IMR-90 (cell line): ENCODE results near the gene TCF7L2. TPM values are rescaled to one million over a fixed set of nuclear protein-coding genes. Genes with fewer than 3 reads are reported as not detected.

Experiments
- ATAC-seq: fragments of 200-7000 bp; cut with Tn5 transposase; 2 replicates; pipeline ENCODE4 v1.9.1; 2020; ENCODE audit warnings: low read depth, mild to moderate bottlenecking, moderate library complexity
- BruUV-seq: library from RNA; stranded (reverse); fragments of 400-500 nt; replicated peaks from 2 replicates; lab custom pipeline; 2021; lab: Mats Ljungman, UMichigan
- CTCF ChIA-PET: fragments of 300-600 bp; formaldehyde crosslinking; extraction: SDS; loops from one replicate; lab custom pipeline; 2021; ENCODE audit warnings: antibody characterized with exemption; lab: Yijun Ruan, JAX
- POLR2A ChIA-PET: fragments of 300-600 bp; sonication (Branson Sonifier 250); formaldehyde crosslinking; loops from one replicate; lab custom pipeline; 2022; ENCODE audit warnings: antibody characterized with exemption; ENCODE audit not compliant: unreplicated experiment; lab: Charles Lee
- DNase-seq: peaks from one replicate; pipeline ENCODE4 v3.0.0; 2013
- H2AFZ ChIP-seq: replicated peaks from 2 replicates; pipeline ENCODE3; 2013; ENCODE audit warnings: low read length, mild to moderate bottlenecking; ENCODE audit not compliant: poor library complexity
- H2AK5ac ChIP-seq: 2 replicates; pipeline ENCODE4 v1.6.1; 2013; ENCODE audit warnings: low read depth, low read length, inconsistent platforms
- H2AK9ac ChIP-seq: replicated peaks from 2 replicates; pipeline ENCODE3; 2013; ENCODE audit warnings: mild to moderate bottlenecking, low read depth, low read length, moderate library complexity; ENCODE audit not compliant: poor library complexity
- H2BK120ac ChIP-seq: 2 replicates; pipeline ENCODE4 v1.6.1; 2013; ENCODE audit warnings: low read depth, low read length, inconsistent platforms
- H2BK15ac ChIP-seq: 3 replicates; pipeline ENCODE4 v1.6.1; 2013; ENCODE audit warnings: low read depth, low read length, inconsistent platforms
- H2BK20ac ChIP-seq: 2 replicates; pipeline ENCODE4 v1.6.1; 2013; ENCODE audit warnings: low read depth, mild to moderate bottlenecking, inconsistent platforms, low read length, moderate library complexity
- H2BK5ac ChIP-seq: 2 replicates; pipeline ENCODE4 v1.6.1; 2013; ENCODE audit warnings: mild to moderate bottlenecking, low read depth, low read length, inconsistent platforms; ENCODE audit not compliant: poor library complexity, severe bottlenecking
- H3K14ac ChIP-seq: replicated peaks from 2 replicates; pipeline ENCODE4 v1.6.1; 2013; ENCODE audit warnings: low read depth, low read length, inconsistent platforms
- H3K18ac ChIP-seq: 2 replicates; pipeline ENCODE4 v1.6.1; 2013; ENCODE audit warnings: low read depth, low read length, control low read depth
- H3K23ac ChIP-seq: 2 replicates; pipeline ENCODE4 v1.6.1; 2013; ENCODE audit warnings: low read depth, low read length, inconsistent platforms
- H3K27ac ChIP-seq: 2 replicates; pipeline ENCODE4 v1.5.1; 2013; ENCODE audit warnings: mild to moderate bottlenecking, control low read depth, low read length; ENCODE audit not compliant: insufficient read depth
- H3K27me3 ChIP-seq: 2 replicates; pipeline ENCODE4 v1.6.1; 2013; ENCODE audit warnings: low read length; ENCODE audit not compliant: control insufficient read depth, insufficient read depth
- H3K36me3 ChIP-seq: 2 replicates; pipeline ENCODE4 v1.6.1; 2013; ENCODE audit warnings: low read length, mixed read lengths; ENCODE audit not compliant: control insufficient read depth, insufficient read depth
- H3K4ac ChIP-seq: 2 replicates; pipeline ENCODE4 v1.6.1; 2013; ENCODE audit warnings: low read depth, low read length, inconsistent platforms
- H3K4me1 ChIP-seq: 2 replicates; pipeline ENCODE4 v1.6.1; 2013; ENCODE audit warnings: low read length, mixed read lengths; ENCODE audit not compliant: control insufficient read depth, insufficient read depth
- H3K4me2 ChIP-seq: 2 replicates; pipeline ENCODE4 v1.6.1; 2013; ENCODE audit warnings: low read depth, mild to moderate bottlenecking, control low read depth, low read length, moderate library complexity
- H3K4me3 ChIP-seq: 2 replicates; pipeline ENCODE4 v1.5.1; 2013; ENCODE audit warnings: low read depth, mild to moderate bottlenecking, control low read depth, low read length, moderate library complexity; ENCODE audit not compliant: insufficient read depth
- H3K56ac ChIP-seq: 2 replicates; pipeline ENCODE4 v1.6.1; 2013; ENCODE audit warnings: low read length, inconsistent platforms; ENCODE audit not compliant: insufficient read depth; ENCODE audit errors: extremely low read depth
- H3K79me1 ChIP-seq, 2 experiments: 2 replicates each; pipeline ENCODE4 v1.6.1; 2013; ENCODE audit warnings: low read length in 2 of 2, inconsistent platforms in 1 of 2, low read depth in 1 of 2
- H3K9ac ChIP-seq: 2 replicates; pipeline ENCODE4 v1.6.1; 2013; ENCODE audit warnings: low read depth, low read length, control low read depth
- H3K9me1 ChIP-seq: 2 replicates; pipeline ENCODE4 v1.6.1; 2013; ENCODE audit warnings: low read length, inconsistent platforms; ENCODE audit not compliant: insufficient read depth
- H3K9me3 ChIP-seq: 2 replicates; pipeline ENCODE4 v1.6.1; 2013; ENCODE audit warnings: low read length; ENCODE audit not compliant: control insufficient read depth, insufficient read depth
- H4K20me1 ChIP-seq: 2 replicates; pipeline ENCODE4 v1.6.1; 2013; ENCODE audit warnings: low read length, inconsistent platforms; ENCODE audit not compliant: insufficient read depth
- H4K5ac ChIP-seq: 2 replicates; pipeline ENCODE4 v1.6.1; 2013; ENCODE audit warnings: mild to moderate bottlenecking, low read depth, low read length, control low read depth
- H4K8ac ChIP-seq, 2 experiments: 2 replicates each; pipeline ENCODE4 v1.6.1; 2013; ENCODE audit warnings: low read depth in 2 of 2, low read length in 2 of 2, control low read depth in 1 of 2, inconsistent platforms in 1 of 2
- H4K91ac ChIP-seq: 2 replicates; pipeline ENCODE4 v1.6.1; 2013; ENCODE audit warnings: low read depth, low read length, inconsistent platforms; ENCODE audit not compliant: insufficient read depth
- MAFK ChIP-seq: IDR thresholded peaks from 2 replicates; pipeline ENCODE4 v1.6.1; 2012; ENCODE audit warnings: low read depth, low read length, improper control_type of control experiment
- MAZ ChIP-seq: IDR thresholded peaks from 2 replicates; pipeline ENCODE4 v1.6.1; 2012; ENCODE audit warnings: low read depth, mild to moderate bottlenecking, low read length, improper control_type of control experiment, moderate library complexity, borderline replicate concordance
- RCOR1 ChIP-seq: IDR thresholded peaks from 2 replicates; pipeline ENCODE4 v1.6.1; 2012; ENCODE audit warnings: mild to moderate bottlenecking, low read length, improper control_type of control experiment; ENCODE audit not compliant: insufficient replicate concordance
- USF2 ChIP-seq: fragments of 150-350 bp; IDR thresholded peaks from 2 replicates; pipeline ENCODE4 v1.6.1; 2017; ENCODE audit warnings: mild to moderate bottlenecking, antibody characterized with exemption, low read length, low read depth
- WGBS, 2 experiments: methylation state at CpG; one replicate each; pipeline versions ENCODE4 v1.1.5 to v1.1.7; 2013; ENCODE audit warnings: missing lambda C conversion rate in 2 of 2; ENCODE audit not compliant: insufficient read length in 1 of 2; ENCODE audit errors: extremely low coverage in 2 of 2; 5-methylcytosine and 5-hydroxymethylcytosine counted together
- dilution Hi-C: fragments of 300-500 bp; cut with HindIII; formaldehyde crosslinking; loops from one replicate; pipeline ENCODE4 v1.14.3; 2018; ENCODE audit warnings: low sequenced_read_pairs; ENCODE audit not compliant: unreplicated experiment
- in situ Hi-C: fragments of 300-500 bp; cut with MboI; formaldehyde crosslinking; loops from 3 replicates; pipeline ENCODE4 v1.14.3; 2019; ENCODE audit warnings: low sequenced_read_pairs, inconsistent platforms, mixed read lengths
- intact Hi-C: fragments of 100-400 bp; cut with micrococcal nuclease; formaldehyde crosslinking; loops from 2 replicates; pipeline ENCODE4 v1.10.0; 2022
- polyA plus RNA-seq, 3 experiments: library from polyadenylated mRNA; depleted of rRNA; stranded (reverse); fragments of >200 nt; gene quantifications; 2 replicates each; pipeline ENCODE4 v1.2.3, GENCODE V29; 2012; ENCODE audit warnings: low replicate concordance in 1 of 3
- total RNA-seq: library from RNA; depleted of rRNA; stranded (reverse); fragments of >200 nt; gene quantifications from 2 replicates; pipeline ENCODE4 v1.2.3, GENCODE V29; 2012

TCF7L2 gene
- total and polyA plus RNA-seq, 2 of the 4 experiments (the other 2 are of a cell fraction), result 1.3 to 12.2 TPM

DNA sequence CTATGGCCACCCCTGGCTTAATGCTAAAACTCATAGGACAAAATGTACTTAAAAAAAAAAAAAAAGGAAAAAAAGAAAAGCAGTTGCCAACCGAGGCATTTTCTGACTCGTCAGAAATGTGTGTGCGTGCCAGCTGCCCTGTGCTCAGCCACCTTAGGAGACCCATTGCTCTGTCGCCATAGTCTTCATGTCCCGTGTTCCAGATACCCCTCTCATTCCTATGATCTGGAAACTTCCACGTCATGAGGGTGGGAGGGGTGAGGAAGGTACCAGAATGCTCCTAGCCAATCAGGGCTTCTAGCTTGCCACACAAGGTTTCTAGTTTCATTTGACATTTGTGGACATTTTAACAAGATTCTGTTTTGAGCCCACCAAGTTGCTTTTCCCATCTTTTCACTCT, 212.9 kb downstream of the TCF7L2 start:
- no peaks in the 10 kb centered on the region for H3K27me3 ChIP-seq
- H3K4ac ChIP-seq, result no peak overlapping the region
- intact Hi-C loops (no loop called here), dilution Hi-C loops (no loop called here), in situ Hi-C loops (no loop called here)
- 0 out of 2 replicates have a peak overlapping the region, but pooled peaks have one; percentile 45 for H3K14ac ChIP-seq
- H2AFZ ChIP-seq, result no peak overlapping the region
- no peak for DNase-seq
- H3K23ac ChIP-seq, result peak overlapping the region; percentile 9; the same call in 1 of the 2 replicates
- no peaks in the 10 kb centered on the region for H3K9me3 ChIP-seq
- no peak overlapping the region for H3K18ac ChIP-seq
- ATAC-seq, result no peak
- 0 out of 2 replicates have a peak, but pooled peaks cover under 1% of the 10 kb centered on the region for H4K20me1 ChIP-seq
- H2BK20ac ChIP-seq, result no peak overlapping the region
- H3K9me1 ChIP-seq, result peaks cover 10% of the 10 kb centered on the region
- peaks cover under 1% of the 10 kb centered on the region for H3K4me1 ChIP-seq
- CTCF ChIA-PET, result no interaction called here
- no peak overlapping the region for H2AK5ac ChIP-seq
- no peak overlapping the region for H2AK9ac ChIP-seq
- H2BK120ac ChIP-seq, result no peak overlapping the region
- no peak overlapping the region for H4K5ac ChIP-seq
- WGBS, 2 experiments, result no CpG with 5 or more reads among the region's 6 CpGs
- no peak overlapping the region for H3K4me2 ChIP-seq
- POLR2A ChIA-PET, result no interaction called here
- H3K9ac ChIP-seq, result no peak overlapping the region
- no peak overlapping the region for H4K91ac ChIP-seq
- no peak overlapping the region for H2BK5ac ChIP-seq
- no peak overlapping the region for H3K27ac ChIP-seq
- no peaks in the 10 kb centered on the region for H3K79me1 ChIP-seq
- no peak for TF ChIP-seq RCOR1
- no peak for TF ChIP-seq USF2
- no peak for TF ChIP-seq MAZ
- no peak for TF ChIP-seq MAFK
- H3K56ac ChIP-seq, result no peak overlapping the region
- no peak overlapping the region for H2BK15ac ChIP-seq
- H3K4me3 ChIP-seq, result no peak overlapping the region
- no peak overlapping the region for H4K8ac ChIP-seq
- no TSS peak for BruUV-seq
- peaks cover 32% of the 10 kb centered on the region for H3K36me3 ChIP-seq
